Mucosa of rectum (tissue), 2 donors: ENCODE measurements around the gene MRPL37.
A peak's percentile ranks its signal among the peaks of the same experiment; 100 is the strongest.
"Not testable (repeated sequence)": the region's sequence is repeated elsewhere in the genome, so short reads cannot be mapped to it uniquely, and the experiment has no call there.

ENCODE experiments used
- H3K27ac ChIP-seq, 2 donors: one replicate each; pipeline ENCODE4 v1.7.0; 2013; ENCODE audit warnings: inconsistent platforms in 2 of 2, low read depth in 2 of 2, low read length in 2 of 2
- H3K27me3 ChIP-seq, 2 donors: one replicate each; pipeline ENCODE4 v1.7.0; 2013; ENCODE audit warnings: low read length in 2 of 2; ENCODE audit not compliant: control insufficient read depth in 2 of 2, insufficient read depth in 2 of 2
- H3K36me3 ChIP-seq, 2 donors: one replicate each; pipeline ENCODE4 v1.7.0; 2013; ENCODE audit warnings: low read length in 2 of 2; ENCODE audit not compliant: control insufficient read depth in 2 of 2, insufficient read depth in 2 of 2
- H3K4me1 ChIP-seq, 2 donors: one replicate each; pipeline ENCODE4 v1.7.0; 2013; ENCODE audit warnings: low read length in 2 of 2, mild to moderate bottlenecking in 1 of 2; ENCODE audit not compliant: control insufficient read depth in 2 of 2, insufficient read depth in 2 of 2
- H3K4me3 ChIP-seq, 2 donors: one replicate each; pipeline ENCODE4 v1.7.0; 2013; ENCODE audit warnings: low read length in 2 of 2
- H3K9ac ChIP-seq, 2 donors: one replicate each; pipeline ENCODE4 v1.7.0; 2013; ENCODE audit warnings: low read length in 2 of 2, low read depth in 1 of 2, mild to moderate bottlenecking in 1 of 2
- H3K9me3 ChIP-seq, 2 donors: one replicate each; pipeline ENCODE4 v1.7.0; 2013; ENCODE audit warnings: low read length in 2 of 2; ENCODE audit not compliant: control insufficient read depth in 2 of 2
- donor health status: healthy.
- donor health status: Normal muscosa, but diverticular disease.

MRPL37 gene

GRCh38 chr1:54188291-54188690 lies 11.7 kb upstream of the MRPL37 start:
- Histone ChIP-seq H3K9ac (no peak overlapping the region), H3K27me3 (no peaks in the 10 kb centered on the region), H3K36me3 (peaks cover 10 to 11% of the 10 kb centered on the region in 2 donors), H3K4me1 (no peaks in the 10 kb centered on the region), H3K27ac (no peak overlapping the region), H3K9me3 (no peaks in the 10 kb centered on the region), H3K4me3 (no peak overlapping the region)

- Histone ChIP-seq H3K4me1 (no peaks in the 10 kb centered on the region), H3K9ac (no peak overlapping the region), H3K27ac (no peak overlapping the region), H3K36me3 (peaks cover 16 to 20% of the 10 kb centered on the region in 2 donors), H3K27me3 (no peaks in the 10 kb centered on the region), H3K4me3 (no peak overlapping the region), H3K9me3 (no peaks in the 10 kb centered on the region)
These were observed 9.4 kb upstream of the MRPL37 start for GRCh38 chr1:54190526-54190925.

GRCh38 chr1:54191525-54191924 lies 8.4 kb upstream of the MRPL37 start:
- peaks cover 17 to 18% of the 10 kb centered on the region in 2 donors for H3K36me3 ChIP-seq

GRCh38 chr1:54193453-54193852 lies 6.5 kb upstream of the MRPL37 start:
- no peak overlapping the region for H3K9ac ChIP-seq
- H3K36me3 ChIP-seq, result peaks cover 15 to 18% of the 10 kb centered on the region in 2 donors
- H3K27me3 ChIP-seq, result no peaks in the 10 kb centered on the region
- no peaks in the 10 kb centered on the region for H3K9me3 ChIP-seq
- H3K27ac ChIP-seq, result no peak overlapping the region
- H3K4me3 ChIP-seq, result no peak overlapping the region
- no peaks in the 10 kb centered on the region for H3K4me1 ChIP-seq

More at GRCh38 chr1:54191525-54191924, 8.4 kb upstream of the MRPL37 start:
- Histone ChIP-seq H3K9me3 (no peaks in the 10 kb centered on the region), H3K9ac (no peak overlapping the region), H3K27me3 (no peaks in the 10 kb centered on the region), H3K4me1 (no peaks in the 10 kb centered on the region), H3K4me3 (no peak overlapping the region), H3K27ac (no peak overlapping the region)

GRCh38 chr1:54199151-54199764 lies 709 bp upstream of the MRPL37 start:
- H3K36me3 ChIP-seq, result peaks cover 7 to 17% of the 10 kb centered on the region in 2 donors
- H3K9ac ChIP-seq, result peak overlapping the region; percentile 83 to 91
- H3K27ac ChIP-seq, result peak overlapping the region in 1 of 2 donors; percentile 39
- no peaks in the 10 kb centered on the region for H3K9me3 ChIP-seq
- H3K27me3 ChIP-seq, result no peaks in the 10 kb centered on the region
- peak overlapping the region; percentile 95 to 98 for H3K4me3 ChIP-seq
- peaks cover 6 to 16% of the 10 kb centered on the region in 2 donors for H3K4me1 ChIP-seq

GRCh38 chr1:54200519-54200997 lies 591 bp downstream of the MRPL37 start:
- no peak overlapping the region for H3K27ac ChIP-seq
- no peaks in the 10 kb centered on the region for H3K9me3 ChIP-seq

GRCh38 chr1:54204199-54204598 lies 4.2 kb downstream of the MRPL37 start:
- Histone ChIP-seq H3K27ac (no peak overlapping the region), H3K4me1 (peaks cover 6 to 14% of the 10 kb centered on the region in 2 donors), H3K4me3 (no peak overlapping the region), H3K27me3 (no peaks in the 10 kb centered on the region), H3K9ac (no peak overlapping the region), H3K36me3 (peaks cover 22 to 35% of the 10 kb centered on the region in 2 donors), H3K9me3 (no peaks in the 10 kb centered on the region)

More at GRCh38 chr1:54200519-54200997, 591 bp downstream of the MRPL37 start:
- Histone ChIP-seq H3K9ac (peak overlapping the region; percentile 83 to 91), H3K36me3 (peaks cover 8 to 16% of the 10 kb centered on the region in 2 donors), H3K4me1 (peaks cover 6 to 16% of the 10 kb centered on the region in 2 donors), H3K4me3 (peak overlapping the region; percentile 95 to 98), H3K27me3 (no peaks in the 10 kb centered on the region)

- Histone ChIP-seq H3K4me1 (no peaks in the 10 kb centered on the region), H3K9me3 (no peaks in the 10 kb centered on the region), H3K4me3 (no peak overlapping the region), H3K27me3 (no peaks in the 10 kb centered on the region), H3K36me3 (peaks cover 43 to 61% of the 10 kb centered on the region in 2 donors), H3K27ac (no peak overlapping the region), H3K9ac (no peak overlapping the region)
These were observed 7.3 kb downstream of the MRPL37 start for GRCh38 chr1:54207287-54207686.

GRCh38 chr1:54207896-54208295 lies 7.9 kb downstream of the MRPL37 start:
- H3K4me1 ChIP-seq, H3K4me3 ChIP-seq, H3K9me3 ChIP-seq, H3K9ac ChIP-seq, H3K27me3 ChIP-seq, H3K27ac ChIP-seq: not testable (repeated sequence)
- peaks cover 49 to 64% of the 10 kb centered on the region in 2 donors for H3K36me3 ChIP-seq

- Histone ChIP-seq H3K36me3 (peaks cover 69 to 86% of the 10 kb centered on the region in 2 donors), H3K27ac (no peak overlapping the region), H3K9ac (no peak overlapping the region), H3K27me3 (no peaks in the 10 kb centered on the region), H3K9me3 (no peaks in the 10 kb centered on the region), H3K4me3 (no peak overlapping the region), H3K4me1 (no peaks in the 10 kb centered on the region)
These were observed 12.9 kb downstream of the MRPL37 start for GRCh38 chr1:54212872-54213271.
